GM12891 (cell line): ENCODE results near the gene WDHD1.

Source experiments
- PAX5 ChIP-seq: IDR thresholded peaks from 2 replicates; pipeline ENCODE4 v1.6.1; 2011; ENCODE audit warnings: low read length, moderate library complexity, mild to moderate bottlenecking; ENCODE audit not compliant: insufficient read depth, severe bottlenecking
- POLR2AphosphoS5 ChIP-seq: IDR thresholded peaks from 2 replicates; pipeline ENCODE4 v1.6.1; 2011; ENCODE audit warnings: low read depth, low read length, control low read depth
- TAF1 ChIP-seq: IDR thresholded peaks from 2 replicates; pipeline ENCODE4 v1.6.1; 2011; ENCODE audit warnings: low read depth, low read length, control low read depth

GRCh38 chr14:54909817-54910558, 116.9 kb downstream of the WDHD1 start:
- no peak for TF ChIP-seq POLR2AphosphoS5
- no peak for TF ChIP-seq PAX5
- no peak for TF ChIP-seq TAF1
